GM23248 (cell line): ENCODE measurements around the gene PRAF2. TPM values are rescaled to one million over a fixed set of nuclear protein-coding genes. Genes with fewer than 3 reads are reported as not detected.
A peak's percentile ranks its signal among the peaks of the same experiment; 100 is the strongest.

ENCODE experiments used
- DNase-seq: peaks from one replicate; pipeline ENCODE4 v3.0.0-alpha.2; 2015
- H2AFZ ChIP-seq: fragments of 200-600 bp; sonication (generic); 2 replicates; pipeline ENCODE4 v1.6.1; 2016; ENCODE audit warnings: antibody characterized with exemption
- H3F3A ChIP-seq: fragments of 200-600 bp; sonication (generic); 2 replicates; pipeline ENCODE4 v1.6.1; 2016; ENCODE audit warnings: mild to moderate bottlenecking, antibody characterized with exemption, mixed run types; ENCODE audit not compliant: insufficient read depth
- H3K27ac ChIP-seq: fragments of 200-600 bp; sonication (generic); 2 replicates; pipeline ENCODE4 v1.5.1; 2016; ENCODE audit warnings: mild to moderate bottlenecking
- H3K27me3 ChIP-seq: fragments of 200-600 bp; sonication (generic); replicated peaks from 2 replicates; pipeline ENCODE4 v1.6.1; 2016; ENCODE audit warnings: mild to moderate bottlenecking; ENCODE audit not compliant: insufficient read depth
- H3K36me3 ChIP-seq: fragments of 200-600 bp; sonication (generic); 2 replicates; pipeline ENCODE4 v1.6.1; 2016; ENCODE audit warnings: low read depth, mild to moderate bottlenecking
- H3K4me1 ChIP-seq: fragments of 200-600 bp; sonication (generic); 2 replicates; pipeline ENCODE4 v1.6.1; 2016; ENCODE audit warnings: mild to moderate bottlenecking; ENCODE audit not compliant: insufficient read depth
- H3K4me2 ChIP-seq: fragments of 200-600 bp; sonication (generic); one replicate; pipeline ENCODE4 v1.6.1; 2016; ENCODE audit warnings: mild to moderate bottlenecking; ENCODE audit not compliant: unreplicated experiment
- H3K4me3 ChIP-seq: fragments of 200-600 bp; sonication (generic); 2 replicates; pipeline ENCODE4 v1.5.1; 2016; ENCODE audit warnings: mild to moderate bottlenecking
- H3K79me2 ChIP-seq: fragments of 200-600 bp; sonication (generic); 2 replicates; pipeline ENCODE4 v1.6.1; 2016; ENCODE audit warnings: mild to moderate bottlenecking; ENCODE audit not compliant: insufficient read depth
- H3K9ac ChIP-seq: fragments of 200-600 bp; sonication (generic); 2 replicates; pipeline ENCODE4 v1.6.1; 2016; ENCODE audit warnings: mild to moderate bottlenecking
- H3K9me2 ChIP-seq: fragments of 200-600 bp; sonication (generic); 2 replicates; pipeline ENCODE4 v1.6.1; 2016; ENCODE audit warnings: mixed run types, mild to moderate bottlenecking, moderate library complexity; ENCODE audit not compliant: insufficient read depth
- H3K9me3 ChIP-seq: fragments of 200-600 bp; sonication (generic); one replicate; pipeline ENCODE4 v1.6.1; 2017; ENCODE audit warnings: low read depth
- H4K20me1 ChIP-seq: fragments of 200-600 bp; sonication (generic); 2 replicates; pipeline ENCODE4 v1.6.0; 2016; ENCODE audit not compliant: insufficient read depth
- EZH2 ChIP-seq: fragments of 200-600 bp; sonication (generic); IDR thresholded peaks from 2 replicates; pipeline ENCODE4 v1.6.1; 2018; ENCODE audit warnings: antibody characterized with exemption, mild to moderate bottlenecking; ENCODE audit not compliant: insufficient read depth, poor library complexity, severe bottlenecking
- EZH2phosphoT487 ChIP-seq: fragments of 200-600 bp; sonication (generic); IDR thresholded peaks from 2 replicates; pipeline ENCODE4 v1.6.1; 2018; ENCODE audit warnings: antibody characterized with exemption, moderate library complexity, mild to moderate bottlenecking, low read depth; ENCODE audit not compliant: insufficient read depth
- WGBS, 2 experiments: methylation state at CpG; one replicate each; pipeline ENCODE4 v1.1.6; 2015 to 2017; ENCODE audit warnings: low lambda C conversion rate in 2 of 2, low coverage in 1 of 2; ENCODE audit errors: missing lambda C conversion rate in 2 of 2; 5-methylcytosine and 5-hydroxymethylcytosine counted together
- in situ Hi-C: fragments of 300-500 bp; cut with MboI; formaldehyde crosslinking; loops from 2 replicates; pipeline ENCODE4 v1.15.0; 2020
- polyA plus RNA-seq: library from polyadenylated mRNA; unstranded; fragments of >200 nt; fragmentation: Nextera tagmentation; extraction: Ambion mirVana; gene quantifications from 2 replicates; pipeline ENCODE4 v1.2.1, GENCODE V29; 2016
- total RNA-seq: library from RNA; depleted of rRNA; stranded (reverse); fragments of >200 nt; shearing (Covaris generic); gene quantifications from 2 replicates; pipeline ENCODE4 v1.2.3, GENCODE V29; 2014

Gene PRAF2
- total and polyA plus RNA-seq, 2 experiments from 2014 or later: 24.6 to 141 TPM

DNA sequence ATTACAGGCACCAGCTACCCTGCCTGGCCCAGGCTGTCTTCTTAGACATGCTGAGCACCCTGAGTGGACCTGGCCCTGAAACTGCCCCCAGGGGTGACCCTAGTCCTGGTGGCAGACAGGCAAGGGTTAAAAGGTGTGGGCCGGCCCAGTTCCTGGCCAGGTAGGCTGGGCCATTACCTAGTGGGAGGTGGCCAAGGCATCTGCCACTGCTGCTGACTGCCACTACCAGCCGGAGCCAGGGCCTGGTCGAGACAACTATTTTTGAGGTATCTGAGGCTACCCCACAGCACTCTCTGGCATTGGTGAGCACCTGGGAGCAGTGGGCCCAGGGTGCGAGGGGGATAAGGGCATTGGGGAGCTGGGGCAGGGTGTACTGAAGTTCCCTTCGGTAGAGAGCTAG lies 15.0 kb downstream of the PRAF2 start, which contains the start of gene CCDC120:
CCDC120 (plus strand) TSS at position 206 of the 400 bp plus-strand sequence. CDS start 3,043 bp downstream, outside the sequence.
- no peaks in the 10 kb centered on the region for H3K36me3 ChIP-seq
- no peaks in the 10 kb centered on the region for H3K79me2 ChIP-seq
- H3F3A ChIP-seq: no peaks in the 10 kb centered on the region
- TF ChIP-seq EZH2 (no peak), EZH2phosphoT487 (no peak)
- in situ Hi-C loops: no loop called here
- no peak for DNase-seq
- H4K20me1 ChIP-seq: no peaks in the 10 kb centered on the region
- no peak within 1 kb of the TSS for H3K4me3 ChIP-seq
- no peaks in the 10 kb centered on the region for H3K27me3 ChIP-seq
- no peak within 1 kb of the TSS for H3K27ac ChIP-seq
- no peaks in the 10 kb centered on the region for H3K9me2 ChIP-seq
- no peaks in the 10 kb centered on the region for H3K9me3 ChIP-seq
- no peaks in the 10 kb centered on the region for H3K4me1 ChIP-seq
- no peak within 1 kb of the TSS for H3K4me2 ChIP-seq
- H2AFZ ChIP-seq: no peak within 1 kb of the TSS
- 34 to 37% methylated on average over 4 to 5 of the region's 5 CpGs for WGBS, 2 experiments
- no peak within 1 kb of the TSS for H3K9ac ChIP-seq

DNA sequence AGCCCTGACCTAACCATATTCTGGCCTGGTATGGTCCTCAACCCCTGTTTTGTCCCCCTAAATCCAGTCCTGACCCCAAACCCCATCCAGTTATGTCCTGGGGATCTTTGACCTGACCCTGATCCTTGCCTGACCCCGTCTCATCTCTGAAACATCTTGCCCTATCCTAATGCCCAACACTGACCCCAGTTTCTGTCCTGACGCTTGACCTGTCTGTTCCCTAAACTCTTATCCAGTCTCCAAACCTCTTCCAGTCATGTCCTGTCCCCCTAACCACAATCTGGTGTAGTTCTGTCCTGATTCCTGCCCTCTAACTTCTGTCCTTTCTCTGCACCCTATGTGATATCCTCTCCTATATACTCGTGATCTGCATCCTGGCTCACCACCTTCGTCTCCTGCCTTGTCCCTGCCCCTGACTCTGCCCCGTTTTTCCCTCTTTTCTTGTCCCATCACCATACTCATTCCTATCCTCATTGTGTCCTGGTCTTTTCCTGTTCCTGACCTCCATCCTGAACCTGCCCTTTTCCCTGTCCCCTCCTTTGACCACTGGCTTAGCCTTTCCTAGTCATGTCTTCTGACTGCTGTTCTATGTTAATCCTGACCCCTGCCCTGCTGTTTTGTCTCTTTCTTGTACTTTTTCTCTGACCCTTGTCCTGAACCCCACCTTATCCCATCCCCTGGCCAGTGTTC lies 19.6 kb downstream of the PRAF2 start:
- in situ Hi-C loops: no loop called here
- Histone ChIP-seq H3F3A (no peaks in the 10 kb centered on the region), H2AFZ (peak overlapping the region; percentile 68; the same call in 1 of the 2 replicates), H3K4me2 (peak overlapping the region; percentile 48), H3K9me3 (no peaks in the 10 kb centered on the region), H3K27ac (no peak overlapping the region), H3K27me3 (no peaks in the 10 kb centered on the region), H3K9ac (peak overlapping the region; percentile 83), H4K20me1 (no peaks in the 10 kb centered on the region), H3K9me2 (no peaks in the 10 kb centered on the region), H3K79me2 (no peaks in the 10 kb centered on the region), H3K4me3 (peak overlapping the region; percentile 73), H3K4me1 (no peaks in the 10 kb centered on the region), H3K36me3 (no peaks in the 10 kb centered on the region)
- TF ChIP-seq EZH2phosphoT487: no peak
- no peak for TF ChIP-seq EZH2
- WGBS, 2 experiments: 60 to 75% methylated on average over 4 to 5 of the region's 5 CpGs
- no peak for DNase-seq

DNA sequence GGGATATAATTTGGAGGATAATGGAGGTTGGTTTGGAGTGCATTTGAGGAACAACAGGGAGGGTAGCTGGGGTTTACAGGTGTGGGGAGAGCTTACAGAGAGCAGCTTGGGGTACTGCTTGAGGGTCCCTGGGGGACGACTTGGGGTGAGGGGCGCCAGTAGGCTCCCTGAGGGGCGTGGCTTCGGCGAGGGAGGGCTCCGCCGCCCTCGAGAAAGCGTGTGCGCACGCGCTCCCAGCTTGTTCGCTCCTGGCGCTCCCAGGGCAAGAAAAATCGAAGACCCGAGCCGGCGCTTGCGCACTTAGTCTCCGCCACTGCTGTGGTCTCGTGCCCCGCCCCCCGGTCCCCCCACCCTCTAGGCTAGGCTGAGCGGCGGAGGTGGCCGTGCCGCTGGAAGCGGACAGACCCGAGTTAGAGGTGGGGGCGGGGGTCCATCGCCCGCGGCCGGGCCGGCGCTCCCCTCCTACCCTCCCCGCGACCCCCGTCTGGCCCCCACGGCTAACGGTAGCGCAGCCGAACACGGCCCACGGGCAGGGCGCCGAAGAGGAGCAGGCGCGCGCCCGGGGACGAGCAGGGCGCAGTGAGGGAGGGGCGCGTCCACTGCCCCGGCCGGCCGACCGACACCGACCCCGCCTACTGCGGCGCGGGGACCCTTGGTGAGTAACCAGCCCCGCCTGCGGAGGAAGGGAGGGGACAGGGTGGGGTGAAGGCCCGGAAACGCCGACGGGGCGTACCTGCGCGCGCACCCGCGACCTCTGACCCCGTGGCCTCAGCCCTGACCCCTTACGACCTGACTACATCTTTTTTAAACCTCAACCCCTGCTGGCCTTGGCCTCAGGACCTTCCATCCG lies 20.4 kb downstream of the PRAF2 start:
- Histone ChIP-seq H2AFZ (peak overlapping the region; percentile 68), H3K79me2 (no peaks in the 10 kb centered on the region), H3K4me2 (peak overlapping the region; percentile 48), H3F3A (no peaks in the 10 kb centered on the region), H3K9me2 (no peaks in the 10 kb centered on the region), H3K36me3 (no peaks in the 10 kb centered on the region), H3K27ac (no peak overlapping the region), H3K4me1 (no peaks in the 10 kb centered on the region), H4K20me1 (no peaks in the 10 kb centered on the region), H3K9ac (peak overlapping the region; percentile 83), H3K27me3 (no peaks in the 10 kb centered on the region), H3K9me3 (no peaks in the 10 kb centered on the region), H3K4me3 (peak overlapping the region; percentile 73)
- TF ChIP-seq EZH2phosphoT487 (no peak), EZH2 (no peak)
- peak; percentile 63 for DNase-seq
- 0 to 5% methylated on average over 2 to 15 of the region's 79 CpGs for WGBS, 2 experiments
- in situ Hi-C loops: no loop called here

DNA sequence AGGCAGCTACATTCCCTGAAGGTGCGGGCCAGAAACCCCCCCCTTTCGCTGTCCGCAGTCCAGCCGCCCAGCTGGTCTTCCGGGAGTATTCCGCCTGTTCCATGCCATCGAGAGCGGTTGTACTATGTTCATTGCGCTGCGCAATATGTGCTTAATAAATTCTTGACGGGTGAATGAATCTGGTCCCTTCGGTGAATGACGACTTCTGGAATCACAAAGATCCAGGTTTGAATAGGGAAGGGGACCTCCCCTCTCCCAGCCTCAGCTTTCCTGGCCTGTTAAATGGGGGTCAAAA lies 29.9 kb downstream of the PRAF2 start:
- DNase-seq: no peak
- Histone ChIP-seq H3K27me3 (no peaks in the 10 kb centered on the region), H2AFZ (peak overlapping the region; percentile 86), H3K4me2 (peak overlapping the region; percentile 68), H3K4me3 (peak overlapping the region; percentile 62), H3F3A (peaks cover 26% of the 10 kb centered on the region; the same call in 1 of the 2 replicates), H3K4me1 (peaks cover 5% of the 10 kb centered on the region; the same call in 1 of the 2 replicates), H3K9me3 (no peaks in the 10 kb centered on the region), H3K9ac (peak overlapping the region; percentile 56; the same call in 1 of the 2 replicates), H3K36me3 (no peaks in the 10 kb centered on the region), H3K9me2 (no peaks in the 10 kb centered on the region), H3K79me2 (peaks cover 33% of the 10 kb centered on the region), H3K27ac (peak overlapping the region; percentile 34; the same call in 1 of the 2 replicates), H4K20me1 (no peaks in the 10 kb centered on the region)
- in situ Hi-C loops: loop anchor here (25.0 kb wide), 1 partner anchor 107 kb away; no protein-coding TSS in a partner anchor
- 0 to 5% methylated on average over 11 of the region's 13 CpGs for WGBS, 2 experiments
- TF ChIP-seq EZH2phosphoT487 (no peak), EZH2 (no peak)
